Inferior parietal cortex (tissue), 1 donor: ENCODE data around the gene HSBP1L1.

ENCODE experiments used
- DNase-seq: peaks from one replicate; pipeline ENCODE4 v3.0.0-alpha.2; 2016; ENCODE audit errors: extremely low spot score

Gene HSBP1L1

DNA sequence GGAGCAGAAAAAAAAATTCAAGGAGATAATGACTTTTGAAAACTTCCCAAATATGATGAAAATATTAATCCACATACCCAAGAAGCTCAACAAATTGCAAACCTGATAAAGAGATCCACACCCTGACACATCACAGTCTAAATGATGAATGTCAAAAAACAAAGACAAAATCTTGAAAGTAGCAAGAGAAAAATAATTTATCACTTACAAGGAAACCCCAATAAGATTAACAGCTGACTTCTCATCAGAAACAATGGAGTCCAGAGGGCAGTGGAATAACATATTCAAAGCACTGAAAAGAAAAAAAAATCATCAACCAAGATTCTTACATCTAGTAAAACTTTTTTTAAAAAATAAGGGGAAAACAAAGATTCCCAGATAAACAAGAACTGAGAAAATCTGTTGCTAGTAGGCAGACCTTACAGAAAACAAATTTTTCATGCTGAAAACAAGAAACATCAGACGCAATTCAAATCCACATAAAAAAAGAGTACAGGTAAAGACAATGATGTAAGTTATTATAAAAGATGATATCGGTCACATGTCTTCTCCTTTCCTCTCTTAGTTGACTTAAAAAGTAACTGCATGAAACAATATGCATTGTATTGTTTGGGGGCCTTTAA lies 34.3 kb upstream of the HSBP1L1 start:
- no peak for DNase-seq

DNA sequence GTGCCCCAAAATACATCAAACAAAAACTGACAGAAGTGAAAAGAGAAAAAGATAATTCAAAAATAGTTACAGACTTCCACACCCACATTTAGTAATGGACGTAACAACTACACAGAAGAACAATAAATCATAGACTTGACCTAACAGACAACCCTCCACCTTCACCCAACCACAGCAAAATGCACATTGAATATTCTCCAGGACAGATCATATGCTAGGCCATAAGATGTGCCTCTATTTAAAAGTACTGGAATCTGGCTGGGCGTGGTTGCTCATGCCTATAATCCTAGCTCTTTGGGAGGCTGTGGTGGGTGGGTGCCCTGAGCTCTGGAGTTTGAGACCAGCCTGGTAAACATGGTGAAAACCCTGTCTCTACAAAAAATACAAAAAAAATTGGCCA lies 33.0 kb upstream of the HSBP1L1 start:
- no peak for DNase-seq

DNA sequence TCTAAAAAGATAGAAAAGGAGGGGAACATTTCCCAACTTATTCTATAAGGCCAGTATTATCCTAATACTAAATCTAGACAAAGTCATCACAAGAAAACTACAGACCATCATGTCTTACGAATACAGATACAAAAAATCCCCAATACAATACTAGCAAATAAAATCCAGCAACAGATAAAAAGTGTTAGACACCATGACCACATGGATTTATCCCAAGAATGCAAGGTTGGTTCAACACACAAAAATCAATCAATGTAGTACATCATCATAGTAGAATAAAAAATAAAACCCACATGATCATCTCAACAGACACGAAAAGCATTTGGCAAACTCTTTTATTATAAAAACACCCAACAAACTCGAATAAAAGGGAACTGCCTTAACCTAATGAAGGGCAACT lies 31.5 kb upstream of the HSBP1L1 start:
- no peak for DNase-seq

DNA sequence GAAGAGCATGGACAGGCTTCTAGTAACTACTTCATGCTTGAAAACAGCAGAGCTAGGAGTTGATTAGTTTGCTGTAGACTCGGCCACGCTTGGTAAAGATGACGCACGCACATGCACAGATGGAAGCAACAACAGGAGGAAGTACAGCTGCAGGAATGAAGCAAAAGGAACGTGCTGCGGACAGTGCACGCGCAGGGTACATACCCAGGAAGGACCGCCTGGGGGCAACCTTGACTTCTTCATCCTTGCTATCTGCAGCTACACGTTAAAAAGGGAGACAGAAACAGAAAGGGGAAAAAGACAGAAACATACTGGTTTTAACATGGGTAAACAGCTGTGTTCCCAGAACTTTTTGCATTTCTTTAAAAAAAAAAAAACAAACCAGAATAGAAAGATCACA lies 30.7 kb upstream of the HSBP1L1 start:
- DNase-seq, result no peak

DNA sequence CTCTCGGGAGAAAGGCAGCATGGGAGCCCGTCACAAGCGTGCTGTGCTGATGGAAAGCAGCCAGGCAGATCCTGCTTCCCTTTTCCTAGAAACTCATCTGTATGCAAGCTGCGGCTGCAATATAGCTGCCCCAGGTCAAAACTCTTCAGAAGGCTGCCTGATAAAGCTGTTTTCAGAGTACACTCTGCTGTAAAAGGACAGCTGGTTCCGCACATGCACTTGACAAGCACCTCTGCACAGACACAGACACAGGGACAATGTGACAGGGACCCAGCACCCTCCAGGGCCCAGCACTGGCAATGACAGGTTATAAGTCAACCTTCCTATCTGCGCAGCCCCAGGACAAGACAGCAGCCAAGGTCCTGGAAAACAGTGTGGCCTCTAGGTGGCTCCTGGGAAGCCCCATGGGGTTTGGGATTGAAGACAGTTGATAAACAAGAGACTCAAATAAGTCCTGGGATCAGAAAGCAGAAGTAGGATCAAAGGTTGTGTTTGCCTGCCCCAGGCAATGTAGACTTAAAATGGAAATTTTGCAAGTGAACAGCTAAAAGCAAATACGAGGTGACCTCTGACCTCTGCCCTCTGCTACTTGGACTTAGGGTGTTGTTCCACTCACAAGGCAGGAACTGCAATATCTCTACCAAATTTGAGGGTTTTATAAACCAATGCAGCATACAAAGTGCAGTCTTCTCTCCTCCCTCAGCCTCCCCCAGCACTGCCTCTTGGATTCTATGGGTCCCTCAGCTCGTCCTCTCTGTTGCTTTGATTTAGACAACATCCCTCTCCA lies 29.9 kb upstream of the HSBP1L1 start:
- DNase-seq, result no peak

DNA sequence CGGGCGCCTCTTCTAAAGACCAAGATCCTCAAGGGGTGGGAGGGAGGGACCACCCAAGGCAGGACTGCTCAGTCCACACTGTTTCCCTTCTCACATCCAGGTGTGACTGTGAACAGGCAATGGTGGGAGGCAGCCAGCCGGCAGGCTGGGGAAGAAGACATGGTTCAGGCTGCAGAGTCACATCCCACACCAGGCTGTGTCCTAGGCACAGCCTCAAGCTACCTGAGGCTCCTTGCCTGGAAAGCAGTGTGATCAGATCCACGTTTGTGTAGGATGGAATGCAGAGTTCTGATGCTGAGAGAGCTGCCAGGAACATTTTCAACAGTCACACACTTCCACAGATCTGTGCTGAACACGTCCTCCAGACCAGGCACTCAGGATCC lies 29.4 kb upstream of the HSBP1L1 start:
- DNase-seq, result no peak

DNA sequence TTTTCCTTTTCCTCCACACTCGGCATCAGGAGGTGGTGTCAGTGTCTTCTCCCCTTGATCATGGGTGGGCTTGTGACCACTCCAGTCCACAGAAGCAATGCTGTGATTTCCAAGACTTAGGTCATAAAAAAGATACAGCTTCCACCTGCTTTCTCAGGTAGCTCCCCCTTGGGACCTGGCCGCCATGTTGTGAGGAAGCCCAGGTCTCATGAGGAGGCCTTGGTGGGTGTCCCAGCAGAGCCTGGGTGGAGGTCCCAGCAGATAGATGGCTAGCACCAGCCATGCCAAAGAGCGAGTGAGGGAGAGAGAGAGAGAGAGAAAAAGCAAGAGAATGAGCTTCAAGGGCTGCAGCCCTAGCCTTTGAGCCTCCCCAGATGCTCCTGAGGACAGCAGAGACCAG lies 28.9 kb upstream of the HSBP1L1 start:
- no peak for DNase-seq

DNA sequence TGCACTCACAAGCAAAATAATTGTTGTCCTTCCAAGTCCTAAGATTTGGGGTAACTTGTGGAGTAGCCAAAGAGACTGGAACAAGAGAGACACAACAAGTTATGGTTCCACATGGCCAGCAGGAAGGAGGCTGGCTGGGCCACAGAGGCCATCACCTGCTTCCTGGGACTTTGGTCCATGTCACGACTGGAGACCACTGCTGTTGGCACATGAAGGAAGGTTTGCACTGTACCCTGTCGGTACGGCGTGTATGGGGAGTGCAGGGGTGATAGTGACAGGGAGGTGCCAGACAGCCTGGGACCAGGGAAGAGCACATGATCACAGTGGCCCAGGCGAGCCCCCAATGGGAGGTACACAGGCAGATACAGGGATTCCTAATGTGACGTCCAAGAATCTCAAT lies 28.5 kb upstream of the HSBP1L1 start:
- DNase-seq, result no peak

DNA sequence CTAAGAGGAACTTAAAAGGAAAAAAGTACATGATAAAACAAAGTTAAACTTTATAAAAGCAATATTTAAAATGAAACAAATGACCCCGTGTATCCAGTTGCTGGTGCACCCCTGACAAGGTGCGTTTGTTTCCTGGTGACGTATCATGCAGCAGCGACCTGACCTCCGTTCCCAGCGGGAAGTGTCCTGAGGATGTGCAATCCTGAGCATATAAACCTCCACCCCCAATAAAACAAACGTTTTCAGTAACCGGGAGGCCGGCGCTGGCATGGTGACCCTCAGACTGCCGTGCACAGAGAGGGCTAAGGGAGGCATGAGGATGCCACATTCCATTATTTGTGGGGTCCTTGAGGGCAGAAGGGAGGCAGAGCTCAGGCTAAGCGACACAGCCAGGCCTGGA lies 27.8 kb upstream of the HSBP1L1 start:
- no peak for DNase-seq

DNA sequence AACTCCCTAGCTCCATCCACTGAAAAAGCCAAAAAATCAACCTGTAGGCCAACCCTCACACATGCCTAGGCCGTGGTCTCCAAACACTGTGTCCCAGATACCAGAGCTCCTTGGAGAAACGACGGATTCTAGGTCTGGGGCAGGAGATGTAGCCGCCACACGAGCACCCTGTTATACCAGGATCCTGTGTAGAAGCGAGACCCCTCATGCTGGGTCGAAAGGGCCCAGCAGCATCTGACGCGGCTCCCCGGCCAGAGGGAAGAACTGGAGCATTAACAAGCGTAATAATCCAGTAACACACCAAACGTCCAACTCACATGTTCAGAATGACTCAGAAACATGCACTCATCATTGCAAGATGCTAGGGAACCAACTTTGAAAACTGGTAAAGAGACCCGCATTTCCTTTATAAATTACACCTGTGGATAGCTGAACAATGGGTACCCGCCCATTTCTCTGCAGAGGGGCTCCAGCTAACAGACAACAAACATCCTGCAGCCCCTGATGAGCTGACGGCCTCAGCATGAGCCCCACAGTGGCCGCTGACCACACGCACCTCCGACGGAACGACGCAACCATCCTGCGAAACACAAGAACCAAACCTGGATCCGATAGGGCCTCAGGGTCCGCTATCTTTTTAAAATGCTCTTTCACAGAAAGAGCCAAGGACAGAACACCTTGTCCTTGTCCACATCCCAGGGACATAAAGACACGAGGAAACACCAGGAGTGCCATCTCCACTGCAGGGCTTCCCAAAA lies 27.2 kb upstream of the HSBP1L1 start:
- no peak for DNase-seq

DNA sequence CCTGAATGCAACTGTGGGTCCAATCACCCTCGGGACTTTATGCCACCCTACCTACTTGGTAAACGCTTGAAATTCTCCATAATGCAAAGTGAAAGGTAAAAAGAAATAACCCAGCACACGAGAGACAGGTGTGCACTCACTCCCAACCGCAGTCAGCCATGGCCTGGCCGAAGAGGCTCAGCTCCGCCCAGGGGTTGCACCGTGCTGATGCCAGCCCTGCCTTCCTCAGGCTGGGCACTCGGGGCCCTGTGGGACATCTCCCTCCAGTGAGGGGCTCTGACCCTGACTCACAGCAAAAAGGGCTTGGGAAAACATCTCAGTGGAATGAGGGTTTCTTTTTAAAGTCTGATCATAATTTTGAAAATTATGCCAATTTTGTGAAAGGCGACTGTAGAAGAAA lies 26.2 kb upstream of the HSBP1L1 start:
- no peak for DNase-seq

DNA sequence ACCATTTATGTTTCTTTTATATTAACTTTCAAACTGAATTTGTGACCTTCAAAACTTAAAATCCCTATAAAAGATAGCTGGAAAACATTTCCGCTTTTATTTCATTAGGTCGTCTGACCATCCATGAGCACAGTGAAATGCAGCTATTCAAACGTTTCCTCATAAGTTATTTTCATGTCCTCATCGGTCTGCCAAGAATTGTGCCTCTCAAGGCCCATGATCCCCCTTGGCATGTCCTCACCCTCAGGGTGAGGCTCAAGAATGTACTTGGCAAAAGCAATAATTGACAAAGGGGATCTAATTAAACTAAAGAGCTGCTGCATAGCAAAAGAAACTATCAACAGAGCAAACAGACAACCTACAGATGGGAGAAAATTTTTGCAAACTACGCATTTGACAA lies 25.3 kb upstream of the HSBP1L1 start:
- no peak for DNase-seq

DNA sequence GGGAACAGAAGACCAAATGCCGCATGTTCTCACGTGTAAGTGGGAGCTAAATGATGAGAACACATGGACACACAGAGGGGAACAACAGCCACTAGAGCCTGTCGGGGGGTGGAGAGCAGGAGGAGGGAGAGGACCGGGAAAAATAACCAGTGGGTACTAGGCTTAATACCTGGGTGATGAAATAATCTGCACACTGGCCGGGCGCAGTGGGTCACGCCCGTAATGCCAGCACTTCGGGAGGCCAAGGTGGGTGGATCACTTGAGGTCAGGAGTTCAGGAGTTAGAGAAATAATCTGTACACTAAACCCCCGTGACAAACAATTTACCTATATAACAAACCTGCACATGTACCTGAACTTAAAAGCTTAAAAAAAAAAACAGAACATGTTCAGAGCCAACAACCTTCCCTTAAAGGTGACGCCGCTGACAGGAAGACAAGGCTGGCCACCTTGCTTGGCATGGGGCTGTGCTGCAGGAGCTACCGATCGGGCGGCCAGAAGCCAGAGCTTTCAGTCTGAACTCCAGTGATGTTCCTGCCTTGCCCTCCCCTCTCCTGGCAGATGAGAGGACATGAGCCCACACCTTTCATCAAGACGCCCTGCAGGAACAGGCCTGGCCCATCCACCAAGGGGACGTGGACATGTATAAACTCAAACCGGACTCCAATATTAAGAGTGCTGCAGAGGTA lies 24.2 kb upstream of the HSBP1L1 start:
- DNase-seq, result no peak

DNA sequence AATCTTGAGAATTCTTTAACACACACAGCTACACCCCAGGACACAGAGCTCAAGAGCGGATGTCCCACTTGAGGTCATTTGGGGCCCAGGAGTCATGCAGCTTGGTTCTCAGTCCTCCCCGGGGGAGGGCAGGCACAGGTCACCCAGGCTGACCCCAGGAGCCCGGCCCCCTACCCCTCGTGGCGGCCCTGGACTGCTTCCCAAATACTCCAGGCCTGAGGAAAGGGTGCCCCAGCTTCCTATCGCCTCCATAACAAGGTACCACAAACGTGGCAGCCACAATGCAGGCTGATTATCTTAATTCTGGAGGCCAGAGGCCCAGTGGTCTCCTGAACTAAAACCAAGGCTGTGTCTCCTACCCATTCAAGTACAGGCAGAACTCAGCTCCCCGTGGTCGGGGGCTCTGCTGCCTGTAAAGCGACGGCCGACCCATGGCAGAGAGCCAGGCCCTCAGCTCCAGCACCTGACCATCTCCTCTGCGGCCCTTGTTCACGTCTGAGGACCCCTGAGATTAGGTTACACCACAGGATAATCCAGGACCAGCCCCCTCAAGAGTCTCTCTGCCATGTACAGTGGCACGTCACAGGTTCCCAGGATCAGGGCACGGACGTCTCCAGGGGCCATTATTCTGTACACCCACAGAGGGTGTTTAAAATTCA lies 23.5 kb upstream of the HSBP1L1 start:
- no peak for DNase-seq

DNA sequence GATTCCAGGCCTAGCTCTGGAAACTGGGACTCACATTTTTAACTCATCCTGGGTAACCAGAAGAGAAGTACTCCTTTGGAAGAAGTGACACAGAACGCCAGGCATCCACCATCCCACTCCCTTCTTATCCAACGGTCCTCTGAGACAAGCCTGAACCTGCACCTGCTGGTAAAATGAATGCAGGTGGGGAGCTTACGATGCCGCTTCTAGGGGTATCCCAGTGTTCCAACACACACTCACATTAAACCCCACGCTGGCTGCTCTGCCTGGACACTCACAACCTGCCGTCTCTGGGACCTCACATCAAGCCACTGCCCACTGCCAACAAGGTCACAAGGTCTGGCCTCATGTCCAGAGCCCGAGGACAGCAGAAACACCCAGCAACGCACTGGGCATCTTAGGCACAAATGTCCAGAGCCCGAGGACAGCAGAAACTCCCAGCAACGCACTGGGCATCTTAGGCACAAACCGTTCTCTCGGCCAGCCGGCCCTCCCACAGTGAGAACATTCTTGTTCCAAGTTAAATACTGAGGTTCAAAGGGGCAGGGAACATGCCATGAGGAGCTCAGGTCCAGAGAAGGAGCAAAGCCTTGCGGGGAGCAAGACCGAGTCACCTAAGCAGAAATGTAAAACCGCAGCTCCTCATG lies 22.8 kb upstream of the HSBP1L1 start:
- DNase-seq, result no peak

DNA sequence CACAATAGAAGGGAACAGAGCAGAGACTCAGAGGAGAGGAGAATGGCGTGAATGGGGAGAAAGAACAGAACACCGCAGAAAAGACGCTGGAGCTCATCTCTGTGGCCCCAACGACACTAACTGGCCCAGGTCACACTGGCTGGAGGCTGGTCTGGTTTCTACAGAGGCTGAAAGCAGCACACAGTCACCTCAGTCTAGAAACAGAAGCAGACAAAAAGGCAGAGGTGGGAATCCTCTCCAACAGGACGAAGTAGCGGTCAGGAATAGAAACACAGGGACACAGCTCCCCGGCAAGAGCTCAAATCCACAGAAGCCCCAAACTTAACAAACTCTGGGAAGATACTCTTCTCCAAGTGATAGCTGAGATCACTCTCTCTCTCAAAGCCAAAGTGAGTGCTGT lies 22.2 kb upstream of the HSBP1L1 start:
- no peak for DNase-seq

DNA sequence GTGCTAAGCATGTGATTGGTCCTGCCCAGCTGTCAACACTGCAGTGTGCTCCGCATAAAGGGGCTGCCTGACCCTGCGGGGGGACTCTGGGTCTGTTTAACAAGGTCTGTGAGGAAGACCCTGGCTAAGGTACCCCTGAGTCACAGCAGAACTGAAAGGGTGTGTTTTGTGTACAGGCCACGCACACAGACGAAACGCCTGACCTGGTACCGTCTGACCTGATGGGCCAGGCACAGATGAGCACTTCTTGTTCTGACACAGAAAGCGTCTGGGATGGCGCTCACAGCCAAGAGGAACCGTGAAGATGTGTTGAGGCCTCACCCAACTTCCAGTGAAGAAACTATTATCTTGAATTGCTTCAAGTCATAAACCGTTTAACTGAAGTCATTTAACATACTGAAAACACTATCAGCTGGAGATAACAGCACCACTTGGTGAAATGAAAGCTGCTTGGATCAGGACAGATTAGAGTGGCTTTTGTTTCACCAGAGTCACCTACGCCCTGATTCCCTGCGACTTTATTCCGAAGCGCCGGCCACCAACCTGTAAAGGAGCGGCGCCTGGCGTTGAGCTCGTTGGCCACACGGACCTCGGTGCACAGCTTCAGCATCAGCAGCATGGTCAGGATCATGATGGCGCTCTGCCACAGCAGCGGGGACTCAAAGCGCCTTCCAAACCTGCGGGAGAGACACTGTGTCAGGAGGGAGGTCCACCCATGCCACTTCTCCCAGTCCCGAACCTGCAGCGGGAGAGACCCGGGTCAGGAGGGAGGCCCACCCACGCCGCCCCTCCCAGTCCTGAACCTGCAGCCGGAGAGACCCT lies 21.4 kb upstream of the HSBP1L1 start:
- no peak for DNase-seq

DNA sequence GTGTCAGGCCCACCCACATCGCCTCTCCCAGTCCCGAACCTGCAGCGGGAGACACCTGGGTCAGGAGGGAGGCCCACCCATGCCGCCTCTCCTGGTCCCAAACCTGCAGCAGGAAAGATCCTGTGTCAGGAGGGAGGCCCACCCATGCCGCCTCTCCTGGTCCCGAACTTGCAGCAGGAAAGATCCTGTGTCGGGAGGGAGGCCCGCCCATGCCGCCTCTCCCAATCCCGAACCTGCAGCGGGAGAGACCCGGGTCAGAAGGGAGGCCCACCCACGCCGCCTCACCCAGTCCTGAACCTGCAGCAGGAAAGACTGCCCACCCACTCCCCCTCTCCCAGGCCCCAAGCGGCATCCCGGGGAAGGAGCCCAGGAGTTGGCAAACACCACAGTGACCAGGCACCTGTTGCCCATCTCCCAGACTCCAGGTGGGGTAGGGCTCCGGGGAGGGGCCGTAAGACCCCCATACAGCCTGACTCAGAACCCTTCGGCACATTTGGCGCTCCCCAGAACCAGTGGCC lies 20.8 kb upstream of the HSBP1L1 start:
- DNase-seq, result no peak

DNA sequence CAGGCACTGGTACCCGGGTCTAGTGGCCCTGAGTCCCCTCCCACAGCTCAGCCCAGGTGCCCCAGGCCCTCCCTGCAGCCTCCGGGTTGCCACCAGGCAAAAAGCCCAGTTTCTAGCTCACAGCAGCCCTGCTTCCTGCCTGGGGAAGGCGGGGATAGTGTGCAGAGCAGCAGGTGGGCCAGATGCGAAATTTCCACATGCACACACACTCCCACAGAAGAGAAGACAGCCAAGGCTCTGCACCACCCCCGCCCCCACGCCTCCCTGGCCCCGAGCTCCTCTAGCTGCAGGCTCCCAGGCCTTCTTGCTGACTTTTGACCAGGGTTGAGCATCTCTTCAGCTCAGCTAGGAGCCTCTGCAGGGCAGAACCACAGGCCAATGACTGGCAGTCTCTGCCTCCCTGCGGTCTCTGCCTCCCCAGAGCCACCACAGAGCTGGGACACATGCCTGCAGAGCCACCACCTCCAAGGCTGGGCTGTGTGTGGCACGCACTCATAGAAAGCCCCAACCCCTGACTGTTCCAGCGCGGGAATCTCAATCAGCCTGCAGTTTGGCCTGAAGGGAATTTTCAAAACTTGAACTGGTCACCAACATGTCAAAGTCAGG lies 20.2 kb upstream of the HSBP1L1 start:
- DNase-seq, result no peak

DNA sequence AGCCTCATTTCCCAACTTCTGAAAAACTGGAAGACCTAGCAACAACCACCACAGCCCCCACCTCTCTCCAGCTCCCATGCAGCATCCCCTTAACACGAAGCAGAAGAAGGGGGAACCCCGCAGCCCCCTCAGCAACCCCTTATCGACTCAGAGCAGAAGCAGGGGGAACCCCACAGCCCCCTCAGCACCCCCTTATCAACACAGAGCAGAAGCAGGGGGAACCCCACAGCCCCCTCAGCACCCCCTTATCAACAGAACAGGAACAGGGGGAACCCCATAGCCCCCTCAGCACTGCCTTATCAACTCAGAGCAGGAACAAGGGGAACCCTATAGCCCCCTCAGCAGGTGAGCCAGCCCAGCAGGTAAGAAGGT lies 19.7 kb upstream of the HSBP1L1 start:
- DNase-seq, result no peak
